ENCODE results near the gene UBE4A. TPM values are rescaled to one million over a fixed set of nuclear protein-coding genes. Genes with fewer than 3 reads are reported as not detected.

Gene UBE4A
- total and polyA plus RNA-seq, 2 donors (not counting 3 experiments of a cell fraction or from before 2014, with no cell fraction given), result 13.3 to 40.2 TPM

GRCh38 chr11:118319337-118319707, 40.1 kb upstream of the UBE4A start:
- Histone ChIP-seq H3K27ac (ENCODE audit: insufficient read depth, low read depth, low read length) (no peak overlapping the region), H3K4me2 (ENCODE audit: insufficient read depth, low read length) (no peak overlapping the region), H2AFZ (ENCODE audit: low read depth, low read length) (no peak overlapping the region), H3K79me2 (ENCODE audit: control insufficient read depth, insufficient read depth, low read length) (no peaks in the 10 kb centered on the region), H3K4me1 (ENCODE audit: control insufficient read depth, extremely low read depth, insufficient read depth, low read length) (no peaks in the 10 kb centered on the region), H3K4me3 (replicated peaks in 1 of 3; ENCODE audit: insufficient read depth in 1 of 3, low read depth in 1 of 3, low read length in 3 of 3) (no peak overlapping the region), H3K9me1 (replicated peaks; ENCODE audit: control insufficient read depth, extremely low read depth, insufficient read depth, low read length) (no peaks in the 10 kb centered on the region), H4K20me1 (replicated peaks; ENCODE audit: control insufficient read depth, extremely low read depth, insufficient read depth, low read length) (peaks cover 2% of the 10 kb centered on the region), H3K36me3 (ENCODE audit: control insufficient read depth in 2 of 2, extremely low read depth in 1 of 2, insufficient read depth in 2 of 2, low read length in 2 of 2) (no peaks in the 10 kb centered on the region), H3K9me3 (replicated peaks; ENCODE audit: control insufficient read depth, insufficient read depth, low read length) (no peaks in the 10 kb centered on the region), H3K27me3 (ENCODE audit: control insufficient read depth in 2 of 2, insufficient read depth in 2 of 2, low read length in 2 of 2) (peaks cover 3 to 12% of the 10 kb centered on the region in 2 experiments), H3K9ac (replicated peaks; ENCODE audit: extremely low read depth, insufficient read depth, low read length) (no peak overlapping the region)
- ChIA-PET POLR2A (no interaction called here), CTCF (no interaction called here)
- intact Hi-C loops (cut with micrococcal nuclease), result no loop called here
- no TSS peak for BruUV-seq (replicated peaks)
- DNase-seq (ENCODE audit: low read depth, low spot score), result no peak
- TF ChIP-seq EZH2 (IDR thresholded peaks at IDR 0.05; ENCODE audit: borderline replicate concordance, low read depth, low read length, severe bottlenecking) (no peak), JUN (IDR thresholded peaks at IDR 0.05; ENCODE audit: borderline replicate concordance, insufficient read depth, insufficient read length, low read depth) (no peak), CTCF (IDR thresholded peaks at IDR 0.05; ENCODE audit: extremely low read depth in 1 of 2, insufficient read depth in 1 of 2, low read depth in 1 of 2, low read length in 2 of 2) (no peak), POLR2A (IDR thresholded peaks at IDR 0.05; ENCODE audit: low read depth, low read length) (no peak), POLR2AphosphoS5 (IDR thresholded peaks at IDR 0.05; ENCODE audit: insufficient read depth, low read depth, low read length) (no peak), GATA2 (IDR thresholded peaks at IDR 0.05; ENCODE audit: insufficient read depth, insufficient read length, low read depth, low read length) (no peak), FOS (IDR thresholded peaks at IDR 0.05; ENCODE audit: borderline replicate concordance, insufficient read depth, low read length) (no peak), MYC (IDR thresholded peaks at IDR 0.05; ENCODE audit: low read depth, low read length) (no peak), MAX (IDR thresholded peaks at IDR 0.05; ENCODE audit: insufficient read depth, insufficient read length) (no peak)
- dilution Hi-C loops (cut with MboI; ENCODE audit: extremely low pct_ligation_motif_present, low sequenced_read_pairs), result no loop called here
- no peak for FAIRE-seq

Data from endothelial cell of umbilical vein (primary cell).